GM12878 (cell line): Measurements from ENCODE around the gene MYO1E. TPM values are rescaled to one million over a fixed set of nuclear protein-coding genes. Genes with fewer than 3 reads are reported as not detected.

Source experiments
- CREB1 ChIP-seq: IDR thresholded peaks from 2 replicates; pipeline ENCODE4 v1.6.1; 2012; ENCODE audit warnings: low read depth, mild to moderate bottlenecking, inconsistent platforms
- ESRRA ChIP-seq: IDR thresholded peaks from 2 replicates; pipeline ENCODE4 v1.6.1; 2012; ENCODE audit warnings: mild to moderate bottlenecking, low read length, improper control_type of control experiment
- HCFC1 ChIP-seq: fragments of 150-350 bp; IDR thresholded peaks from 2 replicates; pipeline ENCODE4 v1.6.1; 2014; ENCODE audit warnings: low read length
- MYB ChIP-seq: fragments of 150-350 bp; IDR thresholded peaks from 2 replicates; pipeline ENCODE4 v1.6.1; 2014; ENCODE audit warnings: mild to moderate bottlenecking, low read depth, low read length, borderline replicate concordance
- RCOR1 ChIP-seq: conservative IDR thresholded peaks from 2 replicates; pipeline ENCODE4 v1.6.1; 2012; ENCODE audit warnings: low read depth, low read length, improper control_type of control experiment
- SIN3A ChIP-seq: IDR thresholded peaks from 2 replicates; pipeline ENCODE4 v1.6.1; 2012; ENCODE audit warnings: low read depth, low read length, improper control_type of control experiment
- TCF12 ChIP-seq: IDR thresholded peaks from 2 replicates; pipeline ENCODE4 v1.6.1; 2011; ENCODE audit warnings: low read depth, mild to moderate bottlenecking, low read length
- ZBED1 ChIP-seq: IDR thresholded peaks from 2 replicates; pipeline ENCODE4 v1.6.1; 2016; ENCODE audit warnings: borderline replicate concordance
- ZNF622 ChIP-seq: fragments of 450-650 bp; IDR thresholded peaks from 2 replicates; pipeline ENCODE4 v1.6.1; 2017; ENCODE audit warnings: mild to moderate bottlenecking, inconsistent platforms
- polyA plus RNA-seq, 11 experiments: library from polyadenylated mRNA; depleted of rRNA in 4 of 11; unstranded in 6 of 11; stranded (reverse) in 5 of 11; fragments of >200 nt; fragmentation: Nextera tagmentation in 4 of 11; fragmentation: Illumina TruSeq in 1 of 11; extraction: Ambion mirVana in 4 of 11; extraction: Trizol in 1 of 11; gene quantifications; 1 replicate in 1 of 11; 2 replicates in 10 of 11; pipeline versions ENCODE4 v1.2.1 to v1.2.3, GENCODE V29; 2011 to 2016; ENCODE audit warnings: inconsistent platforms in 2 of 11, missing spikeins in 2 of 11, low read depth in 1 of 11
- total RNA-seq, 4 experiments: library from RNA; depleted of rRNA in 3 of 4; stranded (reverse); fragments of >200 nt in 3 of 4; fragmentation: Illumina TruSeq in 1 of 4; extraction: Trizol in 1 of 4; gene quantifications; 2 replicates each; pipeline versions ENCODE4 v1.2.1 to v1.2.3, GENCODE V29; 2013 to 2021
- TF ChIP-seq, protein P1 (sequence below): fragments of 450-650 bp; formaldehyde crosslinking; IDR thresholded peaks from 2 replicates; pipeline ENCODE4 v1.4.0; 2020; ENCODE audit warnings: mild to moderate bottlenecking, moderate library complexity
- TF ChIP-seq, protein P2 (sequence below): fragments of 450-650 bp; IDR thresholded peaks from 2 replicates; pipeline ENCODE4 v1.6.1; 2017; ENCODE audit warnings: mild to moderate bottlenecking

MYO1E gene
- total and polyA plus RNA-seq, 10 of the 15 experiments (the other 5 are each of a cell fraction or from before 2014, with no cell fraction given), result 10.3 to 266 (median 64.9) TPM

DNA sequence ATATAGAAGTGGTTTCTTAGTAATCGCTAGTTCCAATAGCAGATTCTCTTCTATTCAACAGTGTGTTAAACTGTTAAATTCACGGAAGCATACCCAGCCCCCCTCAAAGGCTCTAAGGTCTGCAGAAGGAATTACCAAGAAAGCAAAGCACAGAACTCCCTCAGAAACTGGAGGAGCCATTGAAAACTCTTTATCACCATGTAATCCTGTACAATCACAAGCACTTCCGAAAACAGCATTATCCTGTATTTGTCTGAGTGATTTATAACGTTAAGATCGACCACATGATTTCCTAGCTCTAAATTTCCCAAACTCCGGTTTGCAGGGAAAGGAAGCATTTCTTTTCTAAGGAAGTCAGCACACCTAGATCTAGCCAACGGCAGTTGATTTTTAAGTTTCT lies 20.0 kb downstream of the MYO1E start (continued):
- TF ChIP-seq RCOR1 (no peak), MYB (no peak), ESRRA (no peak), SIN3A (no peak), HCFC1 (no peak), ZBED1 (no peak), TCF12 (no peak), CREB1 (no peak), ZNF622 (no peak)
- TF ChIP-seq, protein P1, sequence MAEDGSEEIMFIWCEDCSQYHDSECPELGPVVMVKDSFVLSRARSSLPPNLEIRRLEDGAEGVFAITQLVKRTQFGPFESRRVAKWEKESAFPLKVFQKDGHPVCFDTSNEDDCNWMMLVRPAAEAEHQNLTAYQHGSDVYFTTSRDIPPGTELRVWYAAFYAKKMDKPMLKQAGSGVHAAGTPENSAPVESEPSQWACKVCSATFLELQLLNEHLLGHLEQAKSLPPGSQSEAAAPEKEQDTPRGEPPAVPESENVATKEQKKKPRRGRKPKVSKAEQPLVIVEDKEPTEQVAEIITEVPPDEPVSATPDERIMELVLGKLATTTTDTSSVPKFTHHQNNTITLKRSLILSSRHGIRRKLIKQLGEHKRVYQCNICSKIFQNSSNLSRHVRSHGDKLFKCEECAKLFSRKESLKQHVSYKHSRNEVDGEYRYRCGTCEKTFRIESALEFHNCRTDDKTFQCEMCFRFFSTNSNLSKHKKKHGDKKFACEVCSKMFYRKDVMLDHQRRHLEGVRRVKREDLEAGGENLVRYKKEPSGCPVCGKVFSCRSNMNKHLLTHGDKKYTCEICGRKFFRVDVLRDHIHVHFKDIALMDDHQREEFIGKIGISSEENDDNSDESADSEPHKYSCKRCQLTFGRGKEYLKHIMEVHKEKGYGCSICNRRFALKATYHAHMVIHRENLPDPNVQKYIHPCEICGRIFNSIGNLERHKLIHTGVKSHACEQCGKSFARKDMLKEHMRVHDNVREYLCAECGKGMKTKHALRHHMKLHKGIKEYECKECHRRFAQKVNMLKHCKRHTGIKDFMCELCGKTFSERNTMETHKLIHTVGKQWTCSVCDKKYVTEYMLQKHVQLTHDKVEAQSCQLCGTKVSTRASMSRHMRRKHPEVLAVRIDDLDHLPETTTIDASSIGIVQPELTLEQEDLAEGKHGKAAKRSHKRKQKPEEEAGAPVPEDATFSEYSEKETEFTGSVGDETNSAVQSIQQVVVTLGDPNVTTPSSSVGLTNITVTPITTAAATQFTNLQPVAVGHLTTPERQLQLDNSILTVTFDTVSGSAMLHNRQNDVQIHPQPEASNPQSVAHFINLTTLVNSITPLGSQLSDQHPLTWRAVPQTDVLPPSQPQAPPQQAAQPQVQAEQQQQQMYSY (CRISPR knock-in tag), result no peak
- TF ChIP-seq, protein P2, sequence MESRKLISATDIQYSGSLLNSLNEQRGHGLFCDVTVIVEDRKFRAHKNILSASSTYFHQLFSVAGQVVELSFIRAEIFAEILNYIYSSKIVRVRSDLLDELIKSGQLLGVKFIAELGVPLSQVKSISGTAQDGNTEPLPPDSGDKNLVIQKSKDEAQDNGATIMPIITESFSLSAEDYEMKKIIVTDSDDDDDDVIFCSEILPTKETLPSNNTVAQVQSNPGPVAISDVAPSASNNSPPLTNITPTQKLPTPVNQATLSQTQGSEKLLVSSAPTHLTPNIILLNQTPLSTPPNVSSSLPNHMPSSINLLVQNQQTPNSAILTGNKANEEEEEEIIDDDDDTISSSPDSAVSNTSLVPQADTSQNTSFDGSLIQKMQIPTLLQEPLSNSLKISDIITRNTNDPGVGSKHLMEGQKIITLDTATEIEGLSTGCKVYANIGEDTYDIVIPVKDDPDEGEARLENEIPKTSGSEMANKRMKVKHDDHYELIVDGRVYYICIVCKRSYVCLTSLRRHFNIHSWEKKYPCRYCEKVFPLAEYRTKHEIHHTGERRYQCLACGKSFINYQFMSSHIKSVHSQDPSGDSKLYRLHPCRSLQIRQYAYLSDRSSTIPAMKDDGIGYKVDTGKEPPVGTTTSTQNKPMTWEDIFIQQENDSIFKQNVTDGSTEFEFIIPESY, result no peak
- TF ChIP-seq, all 136 proteins: peak for 0
